HepG2 (cell line): ENCODE data around the gene PPP1R13B. TPM values are rescaled to one million over a fixed set of nuclear protein-coding genes. Genes with fewer than 3 reads are reported as not detected.

ENCODE experiments used
- ATAC-seq: fragments of 200-7000 bp; cut with Tn5 transposase; 3 replicates; pipeline ENCODE4 v1.9.1; 2020; ENCODE audit warnings: mild to moderate bottlenecking, moderate library complexity
- BruUV-seq: library from RNA; stranded (reverse); fragments of 400-500 nt; replicated peaks from 2 replicates; lab custom pipeline; 2021; lab: Mats Ljungman, UMichigan
- CTCF ChIA-PET: fragments of 300-600 bp; formaldehyde crosslinking; extraction: SDS; loops from one replicate; lab custom pipeline; 2021; ENCODE audit warnings: low total read pairs, inconsistent platforms, low intra/inter-chr PET ratio; lab: Yijun Ruan, JAX
- POLR2A ChIA-PET: fragments of 350-600 bp; sonication (Branson Sonifier 250); formaldehyde crosslinking; loops from one replicate; lab custom pipeline; 2020; ENCODE audit warnings: antibody characterized with exemption, inconsistent platforms; lab: Yijun Ruan, JAX
- DNase-seq: peaks from one replicate; pipeline ENCODE4 v3.0.0-alpha.2; 2015; ENCODE audit warnings: low spot score
- FAIRE-seq: peaks from 3 replicates; lab custom pipeline; 2011; peaks lifted over from hg19 to GRCh38; lab: Jason Lieb, UNC
- H2AFZ ChIP-seq: one replicate; pipeline ENCODE4 v1.6.1; 2011; ENCODE audit warnings: low read length, inconsistent platforms
- H3K27ac ChIP-seq: fragments of 300-600 bp; 3 replicates; pipeline ENCODE4 v1.8.0; 2011; ENCODE audit warnings: mixed run types, mild to moderate bottlenecking, mixed read lengths, low read length, inconsistent platforms; ENCODE audit not compliant: insufficient read depth; ENCODE audit errors: extremely low read length
- H3K27me3 ChIP-seq, 2 experiments: fragments of 200-600 bp in 1 of 2; 2 replicates in 1 of 2; 3 replicates in 1 of 2; pipeline versions ENCODE4 v1.6.0 to v1.8.0; 2011; ENCODE audit warnings: low read length in 2 of 2, mild to moderate bottlenecking in 2 of 2, moderate library complexity in 2 of 2, inconsistent platforms in 1 of 2; ENCODE audit not compliant: insufficient read depth in 2 of 2, control insufficient read depth in 1 of 2
- H3K36me3 ChIP-seq, 2 experiments: fragments of 200-600 bp in 1 of 2; replicated peaks in 1 of 2; 2 replicates in 1 of 2; 3 replicates in 1 of 2; pipeline versions ENCODE4 v1.5.1 to v1.8.0; 2011; ENCODE audit warnings: low read length in 2 of 2, inconsistent platforms in 1 of 2; ENCODE audit not compliant: insufficient read depth in 2 of 2, control insufficient read depth in 1 of 2
- H3K4me1 ChIP-seq: 2 replicates; pipeline ENCODE4 v1.5.1; 2012; ENCODE audit warnings: low read length, inconsistent platforms; ENCODE audit not compliant: insufficient read depth
- H3K4me2 ChIP-seq: 2 replicates; pipeline ENCODE4 v1.6.0; 2011; ENCODE audit warnings: low read depth, low read length, inconsistent platforms
- H3K4me3 ChIP-seq, 3 experiments: fragments of 200-600 bp in 1 of 3; sonication (generic), shearing (Covaris generic) in 1 of 3; replicated peaks in 1 of 3; 2 replicates each; pipeline ENCODE4 v1.5.1; 2011 to 2016; ENCODE audit warnings: low read length in 3 of 3, inconsistent platforms in 2 of 3, low read depth in 2 of 3, mild to moderate bottlenecking in 2 of 3, control low read depth in 1 of 3, mixed read lengths in 1 of 3; ENCODE audit not compliant: insufficient read depth in 1 of 3
- H3K79me2 ChIP-seq: one replicate; pipeline ENCODE4 v1.6.1; 2011; ENCODE audit warnings: low read length, inconsistent platforms; ENCODE audit not compliant: insufficient read depth
- H3K9ac ChIP-seq: 2 replicates; pipeline ENCODE4 v1.6.0; 2011; ENCODE audit warnings: mild to moderate bottlenecking, low read depth, low read length, inconsistent platforms; ENCODE audit not compliant: insufficient read depth
- H3K9me3 ChIP-seq: 2 replicates; pipeline ENCODE4 v1.5.1; 2012; ENCODE audit warnings: mild to moderate bottlenecking, low read length
- H4K20me1 ChIP-seq: 2 replicates; pipeline ENCODE4 v1.6.0; 2011; ENCODE audit warnings: inconsistent platforms, mild to moderate bottlenecking, low read length, moderate library complexity; ENCODE audit not compliant: insufficient read depth
- KDM1A ChIP-seq: IDR thresholded peaks from 2 replicates; pipeline ENCODE4 v1.6.1; 2016; ENCODE audit warnings: missing compliant biosample characterization
- MED1 ChIP-seq: sonication (generic); formaldehyde crosslinking; IDR thresholded peaks from 2 replicates; pipeline ENCODE4 v1.4.0; 2020; ENCODE audit warnings: missing genetic modification reagents
- SNAPC2 ChIP-seq: sonication (generic); formaldehyde crosslinking; IDR thresholded peaks from 2 replicates; pipeline ENCODE4 v1.8.1; 2022; ENCODE audit warnings: mild to moderate bottlenecking, missing genetic modification reagents
- THAP9 ChIP-seq: sonication (generic); formaldehyde crosslinking; IDR thresholded peaks from 2 replicates; pipeline ENCODE4; 2020; ENCODE audit warnings: missing genetic modification reagents, mild to moderate bottlenecking, borderline replicate concordance
- THRA ChIP-seq: sonication (generic); formaldehyde crosslinking; IDR thresholded peaks from 2 replicates; pipeline ENCODE4 v1.4.0; 2020; ENCODE audit warnings: missing genetic modification reagents, borderline replicate concordance
- UBTF ChIP-seq: sonication (generic); formaldehyde crosslinking; IDR thresholded peaks from 2 replicates; pipeline ENCODE4 v1.4.0; 2020; ENCODE audit warnings: mild to moderate bottlenecking, missing genetic modification reagents
- ZNF12 ChIP-seq: sonication (generic); formaldehyde crosslinking; IDR thresholded peaks from 2 replicates; pipeline ENCODE4 v1.5.0; 2020; ENCODE audit warnings: missing genetic modification reagents
- ZNF558 ChIP-seq: sonication (generic); formaldehyde crosslinking; IDR thresholded peaks from 2 replicates; pipeline ENCODE4 v1.9.0; 2022; ENCODE audit warnings: mild to moderate bottlenecking, missing genetic modification reagents, borderline replicate concordance
- ZNF800 ChIP-seq: sonication (generic); formaldehyde crosslinking; IDR thresholded peaks from 2 replicates; pipeline ENCODE4 v1.4.0; 2020; ENCODE audit warnings: missing genetic modification reagents
- WGBS: methylation state at CpG from one replicate; pipeline ENCODE4 v1.1.6; 2017; ENCODE audit warnings: low lambda C conversion rate; 5-methylcytosine and 5-hydroxymethylcytosine counted together
- in situ Hi-C: cut with HindIII; loops from 2 replicates; pipeline ENCODE4 v1.10.0; 2017; ENCODE audit warnings: low pct_unique_long_range_greater_than_20kb; ENCODE audit not compliant: extremely low pct_ligation_motif_present
- intact Hi-C: fragments of 100-400 bp; cut with micrococcal nuclease; formaldehyde crosslinking; loops from one replicate; pipeline ENCODE4 v1.10.0; 2022; ENCODE audit not compliant: unreplicated experiment
- polyA plus RNA-seq, 8 experiments: library from polyadenylated mRNA; depleted of rRNA in 3 of 8; stranded (reverse) in 7 of 8; unstranded in 1 of 8; fragments of >200 nt; fragmentation: Illumina TruSeq in 4 of 8; extraction: Trizol in 4 of 8; gene quantifications; 2 replicates each; pipeline versions ENCODE4 v1.2.1 to v1.2.3, GENCODE V29; 2011 to 2016; ENCODE audit warnings: low read depth in 4 of 8, missing spikeins in 1 of 8, mixed read lengths in 1 of 8; ENCODE audit not compliant: insufficient read depth in 1 of 8
- total RNA-seq, 5 experiments: library from RNA; depleted of rRNA; stranded (reverse); fragments of >200 nt; fragmentation: Illumina TruSeq; extraction: Trizol; gene quantifications; 2 replicates each; pipeline ENCODE4 v1.2.3, GENCODE V29; 2016; ENCODE audit warnings: low read depth in 1 of 5

The PPP1R13B gene
- total and polyA plus RNA-seq, 2 of the 13 experiments (the other 11 are each of a cell fraction or from before 2014, with no cell fraction given): 4.6 to 9.4 TPM

GRCh38 chr14:103848175-103849077 is 1.1 kb upstream of the PPP1R13B start (continued):
- TF ChIP-seq KDM1A (CRISPR knock-in tag) (no peak), SNAPC2 (CRISPR knock-in tag) (peak; percentile 62; the same call in 1 of the 2 replicates)

- Histone ChIP-seq H3K9ac (peak overlapping the region; percentile 74), H2AFZ (no peak overlapping the region), H3K4me1 (peaks cover 44% of the 10 kb centered on the region), H3K79me2 (peaks cover 39% of the 10 kb centered on the region), H4K20me1 (peaks cover 3% of the 10 kb centered on the region; the same call in 1 of the 2 replicates), H3K27ac (peak overlapping the region; percentile 17), H3K4me2 (peak overlapping the region; percentile 79), H3K27me3 (no peaks in the 10 kb centered on the region; a peak in 1 of 5 replicates), H3K36me3 (peaks cover 0 to 8% of the 10 kb centered on the region in 2 experiments; a peak in 1 of 5 replicates), H3K9me3 (no peaks in the 10 kb centered on the region), H3K4me3 (peak overlapping the region; percentile 74 to 92 (median 85))
- in situ Hi-C loops: no loop called here
- ChIA-PET POLR2A (interaction anchor here (3.0 kb wide), 1 partner anchor 33 kb away, joined by 18 read pairs; no protein-coding TSS in a partner anchor), CTCF (no interaction called here)
- ATAC-seq (no peak), DNase-seq (no peak), FAIRE-seq (no peak)
- BruUV-seq: no TSS peak
- WGBS: under 1% methylated on average over 31 of the region's 95 CpGs
- intact Hi-C loops: loop anchor here (5.0 kb wide), 2 partner anchors 39 to 41 kb away; no protein-coding TSS in a partner anchor
- 0 out of 2 replicates have a peak, but pooled peaks have one; percentile 36 for TF ChIP-seq ZNF800
- TF ChIP-seq THAP9 (CRISPR knock-in tag): no peak
- TF ChIP-seq ZNF12 (CRISPR knock-in tag): no peak
- no peak for TF ChIP-seq THRA
- 0 out of 2 replicates have a peak, but pooled peaks have one; percentile 36 for TF ChIP-seq UBTF (CRISPR knock-in tag)
- no peak for TF ChIP-seq MED1
- no peak for TF ChIP-seq ZNF558
Observed at GRCh38 chr14:103846543-103847450, 578 bp downstream of the PPP1R13B start.
